ENCODE measurements around the gene TMPRSS9. TPM values are rescaled to one million over a fixed set of nuclear protein-coding genes. Genes with fewer than 3 reads are reported as not detected.

The TMPRSS9 gene
- total RNA-seq, 1 experiment from 2014 or later, result 0.45 TPM

GRCh38 chr19:2361246-2362045 is 1.4 kb downstream of the TMPRSS9 start:
- no peak for DNase-seq (ENCODE audit: low spot score)

GRCh38 chr19:2362046-2362969 is 2.2 kb downstream of the TMPRSS9 start:
- DNase-seq (ENCODE audit: low spot score), result no peak

GRCh38 chr19:2362970-2363300 is 2.9 kb downstream of the TMPRSS9 start:
- DNase-seq (ENCODE audit: low spot score), result no peak

GRCh38 chr19:2363419-2363818 is 3.4 kb downstream of the TMPRSS9 start:
- no peak for DNase-seq (ENCODE audit: low spot score)

GRCh38 chr19:2365201-2365970 is 5.3 kb downstream of the TMPRSS9 start:
- no peak for DNase-seq (ENCODE audit: low spot score)

- DNase-seq (ENCODE audit: low spot score), result no peak
Measured at GRCh38 chr19:2371656-2372055, 11.6 kb downstream of the TMPRSS9 start.

GRCh38 chr19:2372076-2372612 is 12.1 kb downstream of the TMPRSS9 start:
- no peak for DNase-seq (ENCODE audit: low spot score)

- DNase-seq (ENCODE audit: low spot score), result no peak
Measured at GRCh38 chr19:2374808-2375207, 14.7 kb downstream of the TMPRSS9 start.

- DNase-seq (ENCODE audit: low spot score), result no peak
Measured at GRCh38 chr19:2375353-2376121, 15.5 kb downstream of the TMPRSS9 start.

- DNase-seq (ENCODE audit: low spot score), result no peak
Measured at GRCh38 chr19:2376784-2377519, 16.9 kb downstream of the TMPRSS9 start.

GRCh38 chr19:2380567-2380966 is 20.5 kb downstream of the TMPRSS9 start:
- DNase-seq (ENCODE audit: low spot score), result no peak

GRCh38 chr19:2381148-2381820 is 21.2 kb downstream of the TMPRSS9 start:
- no peak for DNase-seq (ENCODE audit: low spot score)

GRCh38 chr19:2382530-2383222 is 22.6 kb downstream of the TMPRSS9 start:
- DNase-seq (ENCODE audit: low spot score), result no peak

- DNase-seq (ENCODE audit: low spot score), result peak; percentile 96
Measured at GRCh38 chr19:2385053-2385721, 25.1 kb downstream of the TMPRSS9 start.

- DNase-seq (ENCODE audit: low spot score), result no peak
Measured at GRCh38 chr19:2387367-2388288, 27.6 kb downstream of the TMPRSS9 start.

- DNase-seq (ENCODE audit: low spot score), result no peak
Measured at GRCh38 chr19:2389594-2389993, 29.5 kb downstream of the TMPRSS9 start.

- peak; percentile 65 for DNase-seq (ENCODE audit: low spot score)
Measured at GRCh38 chr19:2391118-2391725, 31.2 kb downstream of the TMPRSS9 start.
